ENCODE results near the gene TXNRD2. TPM values are rescaled to one million over a fixed set of nuclear protein-coding genes. Genes with fewer than 3 reads are reported as not detected.

Gene TXNRD2
- total RNA-seq, 1 experiment from 2014 or later = 95.8 TPM

- no peak for DNase-seq (ENCODE audit: low spot score)
Observed at GRCh38 chr22:19905347-19906276, 36.0 kb downstream of the TXNRD2 start.

- no peak for DNase-seq (ENCODE audit: low spot score)
Observed at GRCh38 chr22:19904935-19905334, 36.7 kb downstream of the TXNRD2 start.

DNA sequence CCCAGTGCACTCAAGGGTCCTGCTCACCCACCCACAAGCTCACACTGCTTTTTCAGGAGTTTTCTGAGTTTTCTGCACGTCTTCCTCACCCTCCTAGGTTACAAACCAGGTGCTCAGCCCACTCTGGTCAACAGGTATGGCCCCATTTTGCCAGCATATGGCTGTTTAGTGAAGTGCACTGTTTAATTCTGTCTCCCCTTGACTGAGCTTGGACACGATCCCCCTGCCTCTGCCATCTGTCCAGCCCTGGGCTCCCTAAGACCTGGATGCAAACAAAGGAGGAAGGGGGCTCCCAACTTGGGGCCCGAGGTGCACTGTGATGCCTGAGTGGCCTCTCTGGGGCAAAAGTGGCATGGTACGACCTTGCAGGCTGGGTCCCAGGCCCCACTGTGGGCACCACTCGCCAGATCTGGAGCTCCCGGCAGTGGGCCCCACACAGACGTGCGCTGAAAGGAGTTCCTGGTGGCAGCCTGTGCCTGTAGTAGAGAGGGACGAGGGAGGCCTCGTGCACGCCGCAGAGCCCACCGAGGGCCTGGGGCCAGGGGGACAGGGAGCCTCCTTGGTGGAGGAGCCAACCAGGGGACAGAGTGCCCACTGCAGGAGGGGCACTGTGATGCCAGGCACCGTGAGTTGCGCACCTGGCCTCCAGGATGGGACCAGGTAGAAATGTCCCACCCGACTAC is 37.3 kb downstream of the TXNRD2 start:
- no peak for DNase-seq (ENCODE audit: low spot score)

DNA sequence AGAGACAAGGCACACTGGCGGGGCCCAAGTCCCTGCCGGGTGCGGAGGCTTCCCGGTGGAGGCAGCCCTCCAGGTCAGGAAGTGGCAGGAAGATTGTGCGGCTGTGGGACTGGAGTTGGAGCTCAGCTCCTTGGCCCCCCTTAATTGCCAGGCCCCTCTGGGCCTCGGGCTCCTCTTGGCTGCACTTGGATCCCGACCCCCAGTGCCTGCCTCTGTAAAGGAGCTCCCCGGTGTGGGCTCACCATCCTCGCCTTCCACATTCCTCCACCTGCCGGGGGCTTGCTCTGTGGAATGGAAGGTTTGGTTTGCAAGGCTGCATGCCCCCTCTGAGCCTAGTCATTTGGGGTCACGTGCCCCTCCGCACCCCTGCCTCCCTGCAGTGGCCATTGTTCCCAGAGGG is 38.1 kb downstream of the TXNRD2 start:
- DNase-seq (ENCODE audit: low spot score) = no peak

DNA sequence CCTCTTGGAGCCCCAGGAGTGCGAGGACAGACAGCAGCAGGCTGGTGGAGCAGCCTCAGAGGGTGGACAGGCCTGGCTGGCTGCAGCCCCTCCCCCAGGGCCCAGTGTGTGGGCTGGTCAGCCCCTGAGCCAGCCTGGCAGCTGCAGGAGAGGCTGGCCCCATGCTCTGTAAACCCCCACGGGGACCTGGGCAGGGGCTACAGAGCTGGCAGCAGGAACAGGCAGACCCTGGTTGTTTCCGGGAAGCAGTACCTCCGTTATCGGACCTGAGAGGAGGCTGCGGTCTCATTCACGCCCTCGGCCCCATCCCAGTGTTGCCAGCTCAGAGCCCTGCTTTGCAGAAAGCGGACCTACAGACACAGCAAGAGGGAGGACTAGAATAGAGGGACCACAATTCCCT is 38.6 kb downstream of the TXNRD2 start:
- no peak for DNase-seq (ENCODE audit: low spot score)

DNA sequence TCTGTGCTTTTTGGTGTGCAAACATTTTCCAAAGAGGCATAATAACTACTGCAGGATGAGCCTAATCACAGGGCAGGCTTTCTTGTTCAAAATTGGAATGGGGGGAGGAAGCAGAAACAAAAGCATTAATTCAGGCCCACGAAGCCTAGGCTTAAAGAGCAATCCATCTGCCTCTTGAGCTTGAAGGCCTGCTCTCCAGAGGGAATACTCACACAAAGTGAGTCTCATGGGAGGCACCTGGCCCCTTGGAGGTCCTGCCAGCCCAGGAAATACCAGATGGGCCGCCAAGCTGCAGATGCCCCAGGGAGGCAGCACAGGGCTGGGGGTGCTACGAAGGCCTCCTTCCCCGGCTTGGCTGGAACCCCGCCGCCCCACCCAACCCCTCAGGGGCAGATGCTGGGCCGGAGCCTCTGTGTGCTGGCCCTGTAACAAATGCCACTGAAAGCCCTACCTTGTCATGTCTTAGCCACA is 39.3 kb downstream of the TXNRD2 start:
- DNase-seq (ENCODE audit: low spot score) = no peak

DNA sequence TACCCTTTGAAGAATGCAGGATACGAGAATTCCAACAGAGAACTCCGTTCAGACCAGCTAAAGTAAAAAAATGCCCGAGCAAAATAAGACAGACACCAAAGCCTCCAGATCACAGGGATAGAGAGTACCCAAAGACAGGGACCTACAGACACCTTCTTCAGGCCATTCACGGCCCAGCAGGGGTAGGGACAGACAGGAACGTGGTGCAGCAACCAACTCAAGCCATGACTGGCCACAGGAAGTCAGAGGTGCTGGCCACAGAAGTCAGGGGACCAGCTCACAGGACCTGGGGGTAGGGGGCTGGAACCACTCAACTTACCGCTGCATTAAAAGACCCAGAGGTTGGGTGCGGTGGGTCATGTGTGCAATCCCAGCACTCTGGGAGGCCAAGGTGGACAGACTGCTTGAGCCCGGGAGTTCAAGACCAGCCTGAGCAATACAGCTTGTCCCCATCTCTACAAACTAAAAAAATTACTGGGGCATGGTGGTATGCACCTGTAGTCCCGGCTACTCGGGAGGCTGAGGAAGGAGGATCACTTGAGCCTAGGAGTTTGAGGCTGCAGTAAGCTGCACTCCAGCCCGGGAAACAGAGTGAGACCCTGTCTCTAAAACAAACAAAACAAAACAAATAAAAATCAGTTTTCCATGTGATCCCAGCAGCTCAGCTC is 39.9 kb downstream of the TXNRD2 start:
- DNase-seq (ENCODE audit: low spot score) = no peak

DNA sequence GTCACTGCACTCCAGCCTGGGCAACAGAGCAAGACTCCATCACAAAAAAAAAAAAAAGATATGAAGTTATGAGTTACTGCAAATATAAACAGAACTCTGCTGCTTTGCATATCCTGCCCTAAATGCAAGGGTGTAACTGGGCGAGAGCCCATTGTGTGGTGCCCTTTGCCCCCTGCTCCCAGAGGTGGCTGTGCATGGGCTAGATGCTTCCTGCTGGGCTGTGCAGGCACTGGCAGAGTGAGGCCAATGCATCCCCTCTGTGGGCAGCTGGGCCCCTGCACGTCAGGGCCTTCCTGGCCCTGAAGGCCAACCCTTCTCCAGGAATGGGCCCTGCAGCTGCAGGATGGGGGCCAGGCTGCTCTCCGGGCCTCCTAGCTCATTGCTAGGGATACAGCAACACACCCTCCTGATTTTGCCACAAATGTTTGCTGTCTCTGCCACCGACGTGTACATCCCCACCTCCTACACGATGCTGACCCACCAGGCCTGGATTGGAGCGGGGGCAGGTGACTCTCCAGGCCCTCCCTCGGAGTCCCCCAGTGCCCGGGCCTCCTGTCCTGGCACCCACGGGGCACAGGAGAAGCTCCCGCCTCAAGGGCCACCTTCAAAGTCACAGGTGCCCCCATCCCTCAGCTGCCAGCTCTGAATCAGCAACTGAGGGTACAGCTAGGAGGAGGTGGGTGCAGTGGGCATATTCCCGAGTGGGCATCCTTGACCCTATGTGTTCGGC is 40.7 kb downstream of the TXNRD2 start:
- DNase-seq (ENCODE audit: low spot score) = no peak

- DNase-seq (ENCODE audit: low spot score) = no peak
Observed at GRCh38 chr22:19898831-19899567, 42.6 kb downstream of the TXNRD2 start.

GRCh38 chr22:19898145-19898544 is 43.5 kb downstream of the TXNRD2 start:
- no peak for DNase-seq (ENCODE audit: low spot score)

DNA sequence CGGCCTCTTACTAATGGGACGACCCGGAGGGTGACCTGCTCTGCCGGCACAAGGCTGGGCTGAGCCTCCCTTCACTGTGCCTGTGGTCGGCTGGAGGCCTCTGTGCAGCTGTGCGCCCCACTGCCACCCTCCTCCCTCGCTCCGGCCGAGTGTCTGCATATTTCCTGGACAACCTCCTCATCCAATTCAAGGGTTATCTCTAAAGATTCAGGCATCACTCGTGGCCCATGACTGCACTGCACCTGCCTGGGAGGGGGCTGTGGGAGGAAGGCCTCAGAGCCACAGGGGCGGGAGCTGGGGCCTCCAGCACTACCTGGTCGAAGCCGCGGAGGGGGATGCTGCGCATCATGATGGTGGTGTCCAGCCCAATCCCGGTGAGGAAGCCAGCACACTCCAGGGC is 43.9 kb downstream of the TXNRD2 start:
- no peak for DNase-seq (ENCODE audit: low spot score)

GRCh38 chr22:19896665-19897355 is 44.8 kb downstream of the TXNRD2 start:
- DNase-seq (ENCODE audit: low spot score) = no peak

DNA sequence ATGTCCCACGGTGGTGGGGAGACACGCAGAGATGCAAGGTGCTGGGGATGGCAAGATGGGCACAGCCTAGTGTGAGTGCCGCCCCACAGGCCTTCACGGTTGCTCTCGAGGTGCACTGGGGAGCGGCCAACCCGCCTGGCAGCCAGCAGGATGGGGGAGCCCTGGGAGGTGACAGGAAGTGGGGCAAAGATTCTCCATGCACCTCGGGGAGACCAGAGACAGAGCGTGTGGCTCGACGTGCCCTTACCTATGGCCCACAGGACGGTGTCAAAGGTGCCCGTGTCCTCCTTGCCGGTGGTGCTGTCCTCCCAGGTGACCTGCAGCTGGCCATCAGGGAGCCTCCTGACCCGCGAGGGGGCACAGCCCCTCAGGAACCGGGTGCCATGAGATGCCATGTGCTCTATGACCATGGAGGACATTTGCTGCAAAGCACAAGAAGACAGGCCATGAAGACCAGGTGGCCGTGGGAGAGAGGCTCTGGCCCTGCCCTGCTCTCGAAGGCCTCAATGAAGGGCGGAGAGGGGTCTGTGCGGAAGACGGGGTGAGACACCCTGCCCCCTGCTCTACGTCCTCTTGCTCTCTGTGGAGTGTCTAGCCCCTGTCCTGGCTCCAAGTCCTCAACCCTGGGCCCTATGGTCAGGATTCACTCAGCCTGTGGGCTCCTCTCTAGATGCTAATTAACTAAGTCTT is 46.3 kb downstream of the TXNRD2 start:
- DNase-seq (ENCODE audit: low spot score) = no peak

GRCh38 chr22:19893363-19893762 is 48.3 kb downstream of the TXNRD2 start:
- DNase-seq (ENCODE audit: low spot score) = no peak

DNA sequence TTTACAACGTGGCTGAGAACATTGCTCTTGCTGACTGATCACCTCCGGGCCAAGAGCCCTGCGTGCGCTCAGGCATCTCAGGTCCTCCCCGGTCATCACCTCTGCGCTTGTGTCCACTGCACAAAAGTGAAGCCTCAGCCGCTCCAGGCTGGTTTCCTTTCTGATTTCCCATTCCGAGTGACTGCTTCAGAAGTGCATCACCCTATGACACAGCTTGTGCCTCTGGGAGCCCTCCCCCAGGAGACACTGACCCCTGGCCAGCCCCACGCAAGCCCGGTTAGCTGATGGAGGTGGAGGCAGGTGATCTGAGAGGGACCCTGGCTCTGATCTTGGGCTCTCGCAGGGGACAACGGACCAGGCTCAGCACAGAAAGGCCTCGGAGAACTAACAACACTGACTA is 48.7 kb downstream of the TXNRD2 start:
- no peak for DNase-seq (ENCODE audit: low spot score)

- DNase-seq (ENCODE audit: low spot score) = no peak
Observed at GRCh38 chr22:19892257-19892879, 49.2 kb downstream of the TXNRD2 start.

DNA sequence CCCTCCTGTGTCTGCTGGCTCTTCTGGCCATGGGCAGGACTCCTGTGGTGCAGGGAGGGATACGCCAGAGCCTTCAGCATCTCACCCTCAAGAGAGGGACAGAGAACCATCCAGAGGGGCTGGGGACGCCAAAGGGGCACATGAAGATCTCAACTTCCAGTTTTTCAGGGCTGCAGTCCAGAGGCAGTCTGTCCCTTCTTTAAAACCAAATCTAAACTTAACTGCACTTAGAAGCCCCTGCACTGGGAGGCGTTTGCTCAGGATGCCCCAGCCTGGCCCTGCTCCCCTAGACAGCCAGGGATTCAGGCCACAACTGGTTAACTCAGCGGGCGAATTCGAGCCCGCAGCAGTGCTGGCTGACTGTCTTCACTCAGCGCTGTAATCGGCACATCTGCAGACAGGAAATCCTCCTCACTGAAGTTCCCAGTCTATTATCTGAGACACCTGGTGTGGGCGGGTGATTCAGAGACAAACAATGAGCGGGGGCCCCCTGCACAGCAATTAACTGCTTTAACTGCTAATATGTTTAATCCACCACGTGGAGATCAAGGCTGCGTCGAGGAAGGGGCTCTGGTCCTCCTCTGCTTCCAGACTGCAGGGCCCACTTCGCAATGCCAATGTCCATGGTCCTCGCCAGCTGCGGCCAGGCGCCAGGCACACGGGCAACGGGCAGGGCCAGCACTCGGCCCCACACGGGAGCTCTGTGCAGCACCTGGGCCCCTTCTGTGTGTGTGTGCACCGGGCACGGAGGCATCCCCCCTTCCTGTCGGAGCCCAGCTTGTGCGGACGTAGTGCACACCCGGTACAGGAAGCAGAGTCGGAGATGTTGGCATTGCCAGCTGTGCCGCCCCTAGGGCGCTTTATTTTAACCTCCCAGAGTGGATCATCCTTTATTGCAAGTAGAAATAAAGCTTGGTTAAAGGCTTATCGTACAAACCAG is 50.0 kb downstream of the TXNRD2 start:
- peak; percentile 72 for DNase-seq (ENCODE audit: low spot score)
